HG03520 (cell line): ENCODE results near the gene TRAM2.

Experiments used
- ATAC-seq: cut with Tn5 transposase; IDR thresholded peaks from one replicate; pipeline ENCODE4 v1.9.1; 2021; ENCODE audit warnings: mild to moderate bottlenecking, moderate library complexity; ENCODE audit not compliant: unreplicated experiment

Gene TRAM2

DNA sequence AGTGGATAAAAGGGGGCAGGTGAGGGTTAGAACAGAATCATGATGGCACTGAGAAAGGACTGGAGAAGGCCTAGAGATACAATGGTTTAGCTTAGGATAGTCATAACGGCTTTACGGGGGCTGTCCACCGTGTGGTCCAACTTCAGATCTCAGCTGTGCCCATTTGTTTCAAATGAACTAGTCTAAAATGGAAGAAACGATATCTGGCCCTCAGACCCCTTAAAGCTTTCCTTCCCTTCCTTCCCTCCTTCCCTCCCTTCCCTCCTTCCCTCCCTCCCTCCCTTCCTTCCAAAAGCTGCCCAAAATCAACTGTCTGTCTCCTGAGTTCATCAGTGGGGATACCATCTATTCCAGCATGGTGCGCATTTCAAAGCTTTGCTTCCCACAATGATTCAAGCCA is 27.9 kb downstream of the TRAM2 start:
- ATAC-seq, result no peak

- no peak for ATAC-seq
Measured at GRCh38 chr6:52548353-52548713, 28.5 kb downstream of the TRAM2 start.

- ATAC-seq, result no peak
Measured at GRCh38 chr6:52547647-52548352, 29.1 kb downstream of the TRAM2 start.

GRCh38 chr6:52546678-52547077 is 30.2 kb downstream of the TRAM2 start:
- ATAC-seq, result peak; percentile 75

GRCh38 chr6:52546192-52546591 is 30.7 kb downstream of the TRAM2 start:
- ATAC-seq, result no peak

DNA sequence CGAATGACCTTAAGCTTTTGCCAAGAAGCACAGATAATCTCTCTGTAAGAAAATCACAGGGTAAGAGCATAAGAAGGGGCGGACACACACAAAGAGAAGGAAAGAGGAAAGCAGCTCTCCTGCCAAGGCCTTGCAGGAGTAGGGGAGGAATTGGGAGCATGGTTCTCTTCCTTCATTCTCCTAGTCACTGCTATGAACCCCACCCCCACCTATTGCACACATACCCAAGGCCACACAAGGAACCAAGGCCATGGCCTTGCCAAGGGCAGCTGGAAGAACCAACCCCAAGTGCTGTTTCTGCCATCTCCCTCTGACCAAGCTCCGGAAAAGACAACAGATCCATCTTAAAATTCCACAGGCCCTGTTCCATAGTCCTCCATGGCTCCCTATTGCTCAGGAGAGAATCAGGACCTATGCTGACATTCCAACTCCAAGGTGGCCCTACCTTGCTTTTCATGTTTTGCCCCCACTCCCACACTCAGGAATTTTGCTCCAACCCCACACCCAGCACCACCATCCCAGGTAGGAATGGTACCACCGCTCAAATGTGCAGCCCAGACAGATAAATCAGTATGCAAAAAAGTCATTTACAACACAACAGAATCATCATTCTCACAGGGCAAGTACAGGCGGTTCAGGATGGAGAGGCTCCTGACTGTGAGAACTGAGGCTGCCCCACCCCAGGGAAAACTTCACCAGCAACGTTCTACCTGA is 31.3 kb downstream of the TRAM2 start:
- ATAC-seq, result no peak

GRCh38 chr6:52544602-52545405 is 32.1 kb downstream of the TRAM2 start:
- ATAC-seq, result no peak

DNA sequence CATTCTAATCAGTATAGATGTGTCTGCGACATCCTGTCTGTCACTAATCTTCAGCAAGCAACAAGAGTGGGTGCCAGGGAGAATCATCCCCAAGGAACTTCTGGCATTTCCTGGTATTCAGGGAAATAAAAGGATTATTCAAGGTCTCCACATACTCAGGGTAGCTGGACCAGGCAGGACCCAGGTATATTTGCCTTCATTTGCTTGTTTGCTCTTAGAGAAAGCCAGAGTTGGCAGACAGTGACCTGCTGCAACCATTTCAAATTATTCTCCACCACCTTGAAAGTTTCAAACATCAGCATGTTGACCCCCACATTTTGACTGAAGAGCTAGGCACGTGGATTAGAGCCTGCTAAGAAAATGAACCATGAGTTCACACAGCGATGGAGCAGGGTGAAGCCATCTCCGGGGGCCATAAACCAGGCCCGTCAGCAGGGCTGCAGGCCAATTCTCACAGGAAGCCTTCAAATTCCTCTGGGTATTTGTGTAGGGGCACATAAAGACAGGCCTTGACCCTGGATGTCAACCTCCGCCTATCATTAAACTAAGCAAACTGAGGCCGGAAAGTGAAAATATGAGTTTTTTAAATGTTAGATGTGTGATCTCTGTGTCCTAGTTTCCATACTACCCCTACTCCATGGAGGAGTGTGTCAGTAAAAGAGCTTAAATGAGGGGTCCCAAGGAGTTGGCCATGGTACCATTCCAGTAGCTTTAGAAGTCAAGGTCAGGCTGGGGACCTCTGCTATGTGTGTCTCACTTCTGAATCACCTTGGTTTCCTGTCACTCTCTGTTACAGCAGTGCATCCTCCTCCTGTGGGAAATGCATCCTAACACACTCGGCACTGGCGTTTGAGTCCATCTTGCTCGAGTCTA is 32.9 kb downstream of the TRAM2 start:
- no peak for ATAC-seq

DNA sequence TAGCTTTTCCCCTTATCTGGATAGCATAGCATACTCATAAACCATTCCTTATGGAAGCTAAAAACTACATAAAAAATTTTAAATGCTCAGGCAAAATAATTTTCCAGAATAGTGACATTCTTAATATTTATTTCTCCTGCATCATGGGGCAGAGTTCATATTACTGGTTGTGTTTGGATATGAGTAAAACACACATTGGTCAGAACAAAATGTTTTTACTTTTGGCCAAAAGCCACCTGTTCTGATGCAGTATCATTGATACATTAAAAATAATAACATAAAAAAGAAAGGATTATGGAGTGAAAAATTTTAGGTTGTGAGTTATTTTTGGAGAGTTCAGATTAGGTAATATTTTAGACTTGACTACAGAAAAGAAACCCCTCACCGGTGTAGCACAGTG is 33.6 kb downstream of the TRAM2 start:
- ATAC-seq, result no peak

DNA sequence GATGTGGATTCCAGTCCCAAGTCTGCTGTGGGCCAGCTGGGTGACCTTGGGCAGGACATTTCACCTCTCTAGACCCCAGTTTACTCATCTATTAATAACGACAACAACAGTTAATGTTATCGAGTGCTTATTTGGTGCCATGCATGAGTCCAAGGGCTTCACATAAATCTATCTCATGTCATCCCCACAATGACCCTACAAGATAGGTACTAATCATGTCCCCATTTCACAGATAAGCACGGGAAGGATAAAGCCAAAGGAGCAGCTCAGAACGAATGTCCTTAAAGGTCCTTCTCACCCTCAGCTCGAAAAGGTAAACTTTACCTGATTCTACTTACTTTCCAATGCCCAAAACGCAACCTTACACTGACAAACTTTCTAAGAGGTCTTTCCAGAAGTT is 35.7 kb downstream of the TRAM2 start:
- ATAC-seq, result no peak

- no peak for ATAC-seq
Measured at GRCh38 chr6:52540286-52540902, 36.5 kb downstream of the TRAM2 start.

- ATAC-seq, result no peak
Measured at GRCh38 chr6:52539607-52540006, 37.3 kb downstream of the TRAM2 start.

- no peak for ATAC-seq
Measured at GRCh38 chr6:52538901-52539354, 37.9 kb downstream of the TRAM2 start.

- ATAC-seq, result no peak
Measured at GRCh38 chr6:52538252-52538900, 38.5 kb downstream of the TRAM2 start.

GRCh38 chr6:52537001-52537753 is 39.7 kb downstream of the TRAM2 start:
- ATAC-seq, result peak; percentile 40

DNA sequence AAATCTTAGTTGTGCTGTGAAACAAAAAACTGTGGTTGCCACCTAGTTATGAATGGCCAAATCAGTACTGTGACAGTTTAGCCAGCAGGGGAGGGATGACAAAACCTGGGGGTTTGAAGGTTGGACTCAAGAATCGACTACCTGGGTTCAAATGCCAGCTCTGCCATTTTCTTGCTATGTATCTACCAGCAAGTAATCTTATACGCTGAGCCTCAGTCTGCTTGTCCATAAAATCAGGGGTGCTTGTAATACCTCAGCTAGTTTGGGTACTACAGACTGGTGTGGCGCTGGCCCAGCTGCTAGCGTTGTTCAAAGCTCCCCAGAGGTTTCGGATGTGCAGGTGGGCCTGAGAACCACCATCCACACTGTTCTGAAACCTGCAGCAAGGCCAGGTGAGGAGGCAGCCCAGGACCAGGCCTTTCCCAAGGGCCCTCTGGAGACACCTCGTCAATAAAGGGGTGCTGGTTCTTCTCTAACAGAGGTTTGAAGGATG is 40.4 kb downstream of the TRAM2 start:
- ATAC-seq, result no peak

DNA sequence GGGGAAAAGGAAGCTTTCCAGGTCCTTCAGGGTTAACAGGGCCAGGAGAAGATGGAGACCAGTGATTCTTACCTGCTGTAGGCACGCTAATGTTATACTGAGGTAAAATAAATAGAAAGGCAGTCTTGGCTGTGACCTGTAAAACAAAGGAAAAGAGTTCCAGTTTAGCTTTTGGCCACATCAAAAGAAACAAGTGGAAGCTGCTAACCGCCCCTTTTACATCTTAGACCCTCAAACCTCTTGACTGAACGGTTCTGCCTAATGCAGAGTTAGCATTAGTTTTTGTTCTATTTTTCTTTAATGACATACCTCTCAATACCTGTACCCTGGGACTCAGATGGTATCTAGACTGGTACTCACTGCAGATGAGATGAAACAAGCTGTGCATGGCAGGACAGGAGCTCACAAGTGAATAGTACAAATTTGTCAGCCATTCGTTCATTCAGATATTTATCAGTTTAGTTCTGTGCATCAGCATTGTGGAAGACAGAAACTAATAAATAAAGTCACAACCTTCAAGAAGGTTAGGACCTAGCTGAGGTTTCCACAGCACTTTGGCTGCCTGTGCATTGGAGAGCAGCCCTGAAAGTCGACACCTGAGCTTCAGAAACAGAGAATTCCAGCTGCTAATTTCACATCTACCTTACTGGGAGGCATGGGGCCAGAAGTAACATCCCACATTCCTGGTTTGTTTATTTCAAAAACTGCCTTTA is 41.0 kb downstream of the TRAM2 start:
- no peak for ATAC-seq

GRCh38 chr6:52534966-52535390 is 41.9 kb downstream of the TRAM2 start:
- ATAC-seq, result no peak
